Right cardiac atrium (tissue), 5 donors: ENCODE data around the gene SIPA1. TPM values are rescaled to one million over a fixed set of nuclear protein-coding genes. Genes with fewer than 3 reads are reported as not detected.
"Not testable (repeated sequence)": the region's sequence is repeated elsewhere in the genome, so short reads cannot be mapped to it uniquely, and the experiment has no call there.

ENCODE experiments used
- ATAC-seq, 2 donors: fragments of 200-7000 bp; cut with Tn5 transposase; one replicate each; pipeline versions ENCODE4 v1.8.0 to v1.9.1; 2020; ENCODE audit warnings: moderate library complexity in 2 of 2, mild to moderate bottlenecking in 1 of 2
- DNase-seq, 3 donors: peaks; one replicate each; pipeline ENCODE4 v3.0.0-alpha.2; 2020
- H3K27ac ChIP-seq: one replicate; pipeline ENCODE4 v1.5.1; 2013; ENCODE audit warnings: mild to moderate bottlenecking, low read length, control low read depth, moderate library complexity
- H3K27me3 ChIP-seq: one replicate; pipeline ENCODE4 v1.6.1; 2013; ENCODE audit not compliant: control insufficient read depth, insufficient read depth
- H3K4me1 ChIP-seq: one replicate; pipeline ENCODE4 v1.6.1; 2013; ENCODE audit warnings: low read length; ENCODE audit not compliant: control insufficient read depth, insufficient read depth
- H3K4me3 ChIP-seq: one replicate; pipeline ENCODE4 v1.5.1; 2013; ENCODE audit warnings: low read length, control low read depth
- H3K9me3 ChIP-seq: one replicate; pipeline ENCODE4 v1.6.1; 2013; ENCODE audit warnings: low read length; ENCODE audit not compliant: control insufficient read depth
- WGBS: extraction: QIAGEN DNeasy Blood & Tissue Kit; methylation state at CpG from one replicate; pipeline ENCODE4 v1.1.7; 2013; 5-methylcytosine and 5-hydroxymethylcytosine counted together
- intact Hi-C, 4 donors: fragments of 100-400 bp; cut with DNase I; formaldehyde crosslinking; loops; one replicate each; pipeline versions ENCODE4 v1.11.0 to v1.14.0; 2022 to 2023
- polyA plus RNA-seq: library from polyadenylated mRNA; stranded (reverse); fragments of 200-250 nt; gene quantifications from one replicate; pipeline ENCODE4 v1.2.3, GENCODE V29; 2013
- total RNA-seq, 4 donors: library from RNA; stranded (reverse); fragmentation: NEBNext Ultra II Directional; extraction: Animal tissue kit (Norgen Biotek cat#: 25700); gene quantifications; one replicate each; pipeline ENCODE4 v1.2.1, GENCODE V29; 2021
- donor health status: healthy with polysubstance abuse.
- donor health status: DM: no; HTN: yes; CAD: no.
- donor health status: DM: no; HTN: no; CAD: no.
- donor health status: DM: no; HTN: yes; CAD: no; lungs with severe emphysema.
- donor health status: DM: yes; HTN: yes; CAD: no.

The SIPA1 gene
- total and polyA plus RNA-seq, 5 donors = 19.3 to 27.4 (median 25.2) TPM

DNA sequence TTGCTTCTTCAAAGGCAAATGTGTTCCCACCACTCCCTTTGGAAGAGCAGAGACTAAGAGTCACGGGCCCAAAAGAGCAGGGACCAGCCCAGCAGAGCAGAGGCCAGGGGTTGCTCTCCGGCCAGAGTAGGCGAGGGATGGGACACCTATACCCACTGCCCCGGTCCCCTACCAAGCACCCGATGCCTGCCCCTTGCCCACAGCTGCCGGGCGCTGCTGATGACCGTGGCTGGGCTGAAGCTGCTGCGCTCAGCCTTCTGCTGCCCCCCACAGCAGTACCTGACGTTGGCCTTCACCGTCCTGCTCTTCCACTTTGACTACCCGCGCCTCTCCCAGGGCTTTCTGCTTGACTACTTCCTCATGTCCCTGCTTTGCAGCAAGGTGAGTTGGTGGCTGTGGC lies 10.7 kb upstream of the SIPA1 start:
- no peak for ATAC-seq
- intact Hi-C loops = loop anchor here in 1 of 4 donors (5.0 kb wide), 1 partner anchor 190 kb away; no protein-coding TSS in a partner anchor
- Histone ChIP-seq H3K4me1 (no peaks in the 10 kb centered on the region), H3K27me3 (no peaks in the 10 kb centered on the region), H3K4me3 (no peak overlapping the region), H3K9me3 (no peaks in the 10 kb centered on the region), H3K27ac (no peak overlapping the region)
- 91% methylated on average over 13 of the region's 13 CpGs for WGBS
- DNase-seq = no peak

DNA sequence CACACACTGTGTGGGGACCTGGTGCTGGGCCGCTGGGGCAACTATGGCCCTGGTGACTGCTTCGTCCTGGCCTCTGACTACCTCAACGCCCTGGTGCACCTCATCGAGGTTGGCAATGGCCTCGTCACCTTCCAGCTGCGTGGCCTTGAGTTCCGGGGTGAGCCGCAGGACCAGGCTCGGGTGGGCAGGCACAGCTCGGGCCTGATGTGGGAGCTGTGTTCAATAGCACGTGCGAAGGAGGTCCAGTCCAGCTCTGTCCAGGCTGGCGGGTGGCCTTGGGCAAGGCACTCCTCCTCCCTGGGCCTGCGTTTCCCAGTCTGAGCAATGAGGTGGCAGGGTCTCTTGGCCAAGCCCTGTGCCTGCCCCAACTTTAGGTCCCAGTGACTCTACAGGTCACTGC lies 8.3 kb upstream of the SIPA1 start:
- no peaks in the 10 kb centered on the region for H3K27me3 ChIP-seq
- H3K9me3 ChIP-seq = no peaks in the 10 kb centered on the region
- no peak overlapping the region for H3K4me3 ChIP-seq
- 96% methylated on average over 14 of the region's 14 CpGs for WGBS
- ATAC-seq (no peak), DNase-seq (no peak)
- H3K27ac ChIP-seq = no peak overlapping the region
- intact Hi-C loops = loop anchor here in 1 of 4 donors (5.0 kb wide), 1 partner anchor 188 kb away; no protein-coding TSS in a partner anchor
- no peaks in the 10 kb centered on the region for H3K4me1 ChIP-seq

DNA sequence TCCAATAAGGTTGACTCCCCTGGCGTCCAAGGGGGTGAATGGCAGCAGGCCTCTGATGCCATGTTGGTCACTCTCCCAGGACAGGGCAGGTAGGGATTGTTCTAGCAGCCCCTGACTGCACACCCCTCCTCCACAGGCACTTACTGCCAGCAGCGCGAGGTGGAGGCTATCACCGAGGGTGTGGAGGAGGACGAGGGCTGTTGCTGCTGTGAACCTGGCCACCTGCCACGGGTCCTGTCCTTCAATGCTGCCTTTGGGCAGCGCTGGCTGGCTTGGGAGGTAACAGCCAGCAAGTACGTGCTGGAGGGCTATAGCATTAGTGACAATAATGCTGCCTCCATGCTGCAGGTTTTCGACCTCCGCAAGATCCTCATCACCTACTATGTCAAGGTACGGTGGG lies 7.7 kb upstream of the SIPA1 start:
- no peak overlapping the region for H3K27ac ChIP-seq
- ATAC-seq = peak; percentile 5 to 34
- no peaks in the 10 kb centered on the region for H3K4me1 ChIP-seq
- intact Hi-C loops = loop anchor here in 1 of 4 donors (10.0 kb wide), 1 partner anchor 185 kb away; no protein-coding TSS in a partner anchor
- no peak overlapping the region for H3K4me3 ChIP-seq
- 78% methylated on average over 11 of the region's 11 CpGs for WGBS
- DNase-seq = peak in 1 of 3 donors; percentile 74
- no peaks in the 10 kb centered on the region for H3K27me3 ChIP-seq
- H3K9me3 ChIP-seq = no peaks in the 10 kb centered on the region

DNA sequence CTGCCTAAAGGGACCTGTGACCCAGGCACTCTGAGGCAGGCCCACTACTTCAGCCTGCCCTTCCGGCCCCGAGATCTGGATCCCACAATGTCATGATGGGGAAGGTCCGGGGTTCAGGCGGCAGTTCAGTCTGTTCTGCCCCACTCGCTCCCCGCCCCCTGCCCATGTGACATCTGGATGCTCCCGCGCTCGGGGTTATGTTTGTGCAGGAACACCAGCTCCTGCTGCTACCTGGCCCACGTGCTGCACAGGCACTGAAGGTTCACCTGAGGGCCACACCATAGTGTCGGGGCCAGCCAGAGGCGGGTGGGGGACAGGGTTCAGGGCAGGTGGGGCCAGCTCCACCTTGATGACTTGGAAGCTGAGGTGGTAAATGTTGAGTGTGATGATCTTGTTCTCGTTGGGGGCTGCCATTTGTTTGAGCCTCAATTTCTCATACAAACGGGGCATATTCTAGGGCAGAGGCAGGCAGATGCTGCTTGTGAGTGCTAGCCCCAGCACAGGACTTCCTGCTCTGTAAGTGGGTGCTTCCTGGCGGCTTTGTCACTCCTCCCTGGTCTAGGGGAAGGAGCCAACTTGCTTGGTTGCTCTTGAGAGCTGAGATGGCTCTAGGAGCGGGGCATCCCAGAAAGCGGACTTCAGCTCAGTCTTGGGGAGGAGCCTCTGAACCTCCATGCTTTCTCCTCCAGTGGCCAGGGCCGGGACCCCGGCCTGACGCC lies 4.4 kb upstream of the SIPA1 start:
- H3K27ac ChIP-seq = no peak overlapping the region
- ATAC-seq (no peak), DNase-seq (peak in 1 of 3 donors; percentile 54)
- no peaks in the 10 kb centered on the region for H3K9me3 ChIP-seq
- no peak overlapping the region for H3K4me3 ChIP-seq
- no peaks in the 10 kb centered on the region for H3K4me1 ChIP-seq
- no peaks in the 10 kb centered on the region for H3K27me3 ChIP-seq
- 85% methylated on average over 20 of the region's 20 CpGs for WGBS
- intact Hi-C loops = loop anchor here in 1 of 4 donors (10.0 kb wide), 1 partner anchor 181 kb away; no protein-coding TSS in a partner anchor

DNA sequence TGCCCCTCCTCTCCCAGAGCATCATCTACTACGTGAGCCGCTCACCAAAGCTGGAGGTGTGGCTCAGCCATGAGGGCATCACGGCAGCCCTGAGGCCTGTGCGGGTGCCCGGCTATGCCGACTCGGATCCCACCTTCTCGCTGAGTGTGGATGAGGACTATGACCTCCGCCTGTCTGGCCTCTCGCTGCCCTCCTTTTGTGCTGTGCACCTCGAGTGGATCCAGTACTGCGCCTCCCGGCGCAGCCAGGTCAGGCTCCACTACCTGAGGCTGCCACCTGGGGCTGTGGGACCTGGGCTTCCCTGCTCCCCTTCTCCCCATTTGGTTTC lies 3.8 kb upstream of the SIPA1 start:
- 88% methylated on average over 14 of the region's 14 CpGs for WGBS
- DNase-seq = no peak
- no peak for ATAC-seq
- H3K4me1 ChIP-seq = no peaks in the 10 kb centered on the region
- intact Hi-C loops = loop anchor here in 1 of 4 donors (10.0 kb wide), 1 partner anchor 181 kb away; no protein-coding TSS in a partner anchor
- no peaks in the 10 kb centered on the region for H3K27me3 ChIP-seq
- H3K27ac ChIP-seq = no peak overlapping the region
- no peak overlapping the region for H3K4me3 ChIP-seq
- H3K9me3 ChIP-seq = no peaks in the 10 kb centered on the region

DNA sequence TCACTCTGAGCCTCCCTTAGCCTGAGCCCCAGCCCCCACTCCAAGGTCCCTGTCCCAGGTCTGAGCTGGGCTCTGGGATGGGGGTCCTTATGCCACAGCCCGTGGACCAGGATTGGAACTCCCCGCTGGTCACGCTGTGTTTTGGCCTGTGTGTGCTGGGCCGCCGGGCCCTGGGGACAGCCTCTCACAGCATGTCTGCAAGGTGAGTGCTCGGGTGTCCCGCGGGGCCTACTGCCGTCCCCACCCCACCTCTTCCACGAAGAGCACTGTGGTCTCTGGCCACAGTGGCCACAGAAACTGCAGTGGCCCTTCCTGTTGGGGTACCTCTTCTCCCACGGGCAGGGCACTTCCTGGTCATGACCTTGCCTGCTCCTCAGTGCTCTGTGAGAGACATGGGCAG lies 3.5 kb upstream of the SIPA1 start:
- Histone ChIP-seq H3K27ac (no peak overlapping the region), H3K9me3 (no peaks in the 10 kb centered on the region), H3K4me1 (no peaks in the 10 kb centered on the region), H3K27me3 (no peaks in the 10 kb centered on the region), H3K4me3 (no peak overlapping the region)
- WGBS = 92% methylated on average over 11 of the region's 11 CpGs
- intact Hi-C loops = loop anchor here in 1 of 4 donors (10.0 kb wide), 1 partner anchor 180 kb away; no protein-coding TSS in a partner anchor
- no peak for ATAC-seq
- DNase-seq = peak in 1 of 3 donors; percentile 50

DNA sequence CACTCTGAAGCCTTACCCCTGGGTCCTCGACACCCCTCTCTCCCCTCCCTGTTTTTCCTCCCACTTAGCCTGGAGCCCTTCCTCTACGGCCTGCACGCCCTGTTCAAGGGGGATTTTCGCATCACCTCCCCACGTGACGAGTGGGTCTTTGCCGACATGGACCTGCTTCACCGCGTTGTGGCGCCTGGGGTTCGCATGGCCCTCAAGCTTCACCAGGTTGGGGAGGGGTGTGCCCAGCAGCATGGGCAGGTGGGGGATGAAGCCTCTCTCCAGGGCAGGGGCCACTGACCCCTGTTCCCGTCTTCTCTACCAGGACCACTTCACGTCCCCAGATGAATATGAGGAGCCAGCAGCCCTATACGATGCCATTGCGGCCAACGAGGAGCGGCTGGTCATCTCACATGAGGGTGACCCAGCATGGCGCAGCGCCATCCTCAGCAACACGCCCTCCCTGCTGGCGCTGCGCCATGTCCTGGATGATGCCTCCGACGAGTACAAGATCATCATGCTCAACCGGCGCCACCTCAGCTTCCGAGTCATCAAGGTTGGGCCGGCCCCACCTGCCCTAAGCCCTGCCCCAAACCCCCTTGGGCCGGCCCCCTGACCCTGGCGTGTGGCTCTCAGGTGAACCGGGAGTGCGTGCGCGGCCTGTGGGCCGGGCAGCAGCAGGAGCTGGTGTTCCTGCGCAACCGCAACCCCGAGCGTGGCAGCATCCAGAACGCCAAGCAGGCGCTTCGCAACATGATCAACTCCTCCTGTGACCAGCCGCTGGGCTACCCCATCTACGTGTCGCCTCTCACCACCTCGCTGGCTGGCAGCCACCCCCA lies 2.8 kb upstream of the SIPA1 start:
- ATAC-seq (no peak), DNase-seq (peak in 1 of 3 donors; percentile 66)
- no peak overlapping the region for H3K4me3 ChIP-seq
- H3K4me1 ChIP-seq = peaks cover 2% of the 10 kb centered on the region
- no peaks in the 10 kb centered on the region for H3K27me3 ChIP-seq
- intact Hi-C loops = loop anchor here in 1 of 4 donors (10.0 kb wide), 1 partner anchor 180 kb away; no protein-coding TSS in a partner anchor
- WGBS = 93% methylated on average over 46 of the region's 46 CpGs
- H3K9me3 ChIP-seq = no peaks in the 10 kb centered on the region
- no peak overlapping the region for H3K27ac ChIP-seq

DNA sequence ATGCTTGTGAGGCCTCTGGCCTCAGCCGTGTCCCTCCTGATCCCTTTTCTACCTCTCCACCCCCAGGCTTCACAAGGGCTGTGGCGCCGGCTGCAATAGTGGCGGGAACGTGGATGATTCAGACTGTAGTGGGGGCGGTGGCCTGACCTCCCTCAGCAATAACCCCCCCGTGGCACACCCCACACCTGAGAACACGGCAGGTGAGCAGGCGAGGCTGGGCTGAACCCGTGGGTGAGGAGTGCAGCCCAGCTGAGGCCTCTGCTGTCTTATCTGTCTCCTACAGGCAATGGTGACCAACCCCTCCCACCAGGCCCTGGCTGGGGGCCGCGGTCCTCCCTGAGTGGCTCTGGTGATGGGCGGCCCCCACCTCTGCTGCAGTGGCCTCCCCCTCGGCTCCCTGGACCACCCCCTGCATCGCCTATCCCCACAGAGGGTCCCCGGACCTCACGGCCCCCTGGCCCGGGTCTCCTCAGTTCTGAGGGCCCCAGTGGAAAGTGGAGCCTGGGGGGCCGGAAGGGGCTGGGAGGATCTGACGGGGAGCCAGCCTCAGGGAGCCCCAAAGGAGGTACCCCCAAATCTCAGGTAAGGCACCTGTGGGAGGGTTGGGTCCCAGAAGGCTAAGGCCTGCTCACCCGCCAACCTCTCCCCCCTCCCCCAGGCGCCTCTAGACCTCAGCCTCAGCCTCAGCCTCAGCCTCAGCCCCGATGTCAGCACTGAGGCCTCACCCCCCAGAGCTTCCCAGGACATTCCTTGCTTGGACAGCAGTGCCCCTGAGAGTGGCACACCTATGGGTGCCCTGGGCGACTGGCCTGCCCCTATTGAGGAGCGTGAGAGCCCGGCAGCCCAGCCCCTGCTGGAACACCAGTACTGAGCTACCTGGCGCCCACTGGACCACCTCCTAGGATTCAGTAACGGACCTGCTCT lies 1.5 kb upstream of the SIPA1 start:
- no peaks in the 10 kb centered on the region for H3K27me3 ChIP-seq
- 93% methylated on average over 28 of the region's 28 CpGs for WGBS
- no peaks in the 10 kb centered on the region for H3K9me3 ChIP-seq
- peaks cover 2% of the 10 kb centered on the region for H3K4me1 ChIP-seq
- ATAC-seq (no peak), DNase-seq (peak in 1 of 3 donors; percentile 63)
- intact Hi-C loops = loop anchor here in 1 of 4 donors (10.0 kb wide), 1 partner anchor 178 kb away; no protein-coding TSS in a partner anchor
- no peak overlapping the region for H3K27ac ChIP-seq
- H3K4me3 ChIP-seq = no peak overlapping the region

DNA sequence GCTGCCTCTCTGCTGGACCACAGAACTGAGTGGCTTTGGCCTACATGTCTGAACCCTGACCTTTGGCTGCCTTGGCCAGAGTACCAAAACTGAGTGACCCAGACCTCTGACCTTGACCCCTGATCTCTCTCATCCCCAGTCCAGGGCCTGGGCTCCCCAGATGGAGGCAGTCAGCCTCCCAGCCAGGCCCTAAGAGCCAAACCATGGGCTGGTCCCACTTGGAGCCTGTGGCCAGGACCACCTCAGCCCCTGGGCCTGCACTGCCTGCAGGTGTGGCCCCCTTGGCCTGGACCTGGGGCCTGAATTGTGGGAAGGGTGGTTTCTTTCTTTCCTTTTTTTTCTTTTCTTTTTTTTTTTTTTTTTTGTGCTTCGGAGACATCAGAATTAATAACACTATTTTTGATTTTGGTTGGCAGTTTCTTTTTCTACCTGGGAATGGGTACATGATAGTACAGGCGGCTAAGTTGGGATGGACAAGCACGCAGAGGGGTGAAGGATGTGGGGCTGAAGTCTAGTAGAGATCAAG lies 806 bp upstream of the SIPA1 start:
- intact Hi-C loops = loop anchor here in 1 of 4 donors (10.0 kb wide), 1 partner anchor 178 kb away; no protein-coding TSS in a partner anchor
- Histone ChIP-seq H3K4me3 (no peak overlapping the region), H3K9me3 (no peaks in the 10 kb centered on the region), H3K27me3 (no peaks in the 10 kb centered on the region), H3K4me1 (peaks cover 2% of the 10 kb centered on the region), H3K27ac (no peak overlapping the region)
- WGBS = 86% methylated on average over 3 of the region's 3 CpGs
- no peak for ATAC-seq
- peak in 1 of 3 donors; percentile 46 for DNase-seq

DNA sequence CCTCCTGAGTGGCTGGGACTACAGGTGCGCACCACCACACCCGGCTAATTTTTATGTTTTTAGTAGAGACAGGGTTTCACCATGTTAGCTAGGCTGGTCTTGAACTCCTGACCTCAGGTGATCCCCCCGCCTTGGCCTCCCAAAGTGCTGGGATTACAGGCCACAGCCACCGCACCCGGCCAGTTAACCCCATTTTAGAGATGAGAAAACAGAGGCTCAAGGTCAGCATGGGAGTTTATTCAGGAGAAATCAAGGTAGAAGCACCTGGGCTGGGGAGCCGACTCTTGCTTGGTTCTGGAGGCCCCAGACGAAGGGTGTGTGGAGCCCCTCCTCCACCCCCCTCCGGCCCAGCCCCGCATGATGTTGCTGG lies 1.3 kb downstream of the SIPA1 start:
- not testable (repeated sequence) for H3K9me3 ChIP-seq, ATAC-seq, H3K4me1 ChIP-seq, DNase-seq, H3K4me3 ChIP-seq, H3K27ac ChIP-seq, H3K27me3 ChIP-seq
- intact Hi-C loops = loop anchor here in 1 of 4 donors (10.0 kb wide), 1 partner anchor 176 kb away; no protein-coding TSS in a partner anchor
- 89% methylated on average over 9 of the region's 9 CpGs for WGBS
